Tibial artery (tissue), 4 donors: ENCODE measurements around the gene ATRN.

Experiments used
- DNase-seq, 2 donors: peaks; one replicate each; pipeline ENCODE4 v3.0.0-alpha.2; 2019
- H3K27ac ChIP-seq, 2 donors: fragments of 200-600 bp; sonication (generic) in 1 of 2; 1 replicate in 1 of 2; 2 replicates in 1 of 2; pipeline ENCODE4 v1.5.1; 2018 to 2019; ENCODE audit warnings: mild to moderate bottlenecking in 1 of 2
- H3K27me3 ChIP-seq, 2 donors: fragments of 200-600 bp; sonication (generic) in 1 of 2; one replicate each; pipeline versions ENCODE4 v1.5.1 to v1.6.0; 2016 to 2019
- H3K36me3 ChIP-seq, 3 donors: fragments of 200-600 bp; sonication (generic) in 2 of 3; one replicate each; pipeline ENCODE4 v1.5.1; 2016 to 2019; ENCODE audit warnings: mild to moderate bottlenecking in 2 of 3
- H3K4me1 ChIP-seq, 4 donors: fragments of 200-600 bp; sonication (generic) in 2 of 4; 1 replicate in 3 of 4; 2 replicates in 1 of 4; pipeline ENCODE4 v1.5.1; 2016 to 2019
- H3K4me3 ChIP-seq, 2 donors: fragments of 200-600 bp; sonication (generic) in 1 of 2; 1 replicate in 1 of 2; 2 replicates in 1 of 2; pipeline ENCODE4 v1.5.1; 2018 to 2019; ENCODE audit warnings: mild to moderate bottlenecking in 2 of 2
- H3K9me3 ChIP-seq, 3 donors: fragments of 200-600 bp; sonication (generic) in 1 of 3; one replicate each; pipeline ENCODE4 v1.5.1; 2016 to 2019
- CTCF ChIP-seq, 2 experiments: fragments of 200-600 bp in 1 of 2; fragments of 450-650 bp in 1 of 2; IDR thresholded peaks; one replicate each; pipeline ENCODE4 v1.5.1; 2017 to 2019; ENCODE audit warnings: antibody characterized with exemption in 2 of 2, mild to moderate bottlenecking in 1 of 2, moderate library complexity in 1 of 2
- intact Hi-C: fragments of 100-400 bp; cut with DNase I; formaldehyde crosslinking; loops from one replicate; pipeline ENCODE4 v1.15.0; 2023; ENCODE audit warnings: low total_unique reads

The ATRN gene

GRCh38 chr20:3658019-3658715 lies 187.3 kb downstream of the ATRN start:
- Histone ChIP-seq H3K27me3 (peaks cover 0 to 47% of the 10 kb centered on the region in 2 donors), H3K4me3 (no peak overlapping the region), H3K27ac (no peak overlapping the region), H3K4me1 (peaks cover 0 to 12% (median 4%) of the 10 kb centered on the region in 4 donors), H3K36me3 (no peaks in the 10 kb centered on the region), H3K9me3 (peaks cover 0 to 3% (median 0%) of the 10 kb centered on the region in 3 donors)
- no peak for TF ChIP-seq CTCF (IDR thresholded peaks at IDR 0.05)
- intact Hi-C loops, result no loop called here
- peak in 1 of 2 donors; percentile 47 for DNase-seq

- peaks cover 0 to 49% of the 10 kb centered on the region in 2 donors for H3K27me3 ChIP-seq
- H3K4me3 ChIP-seq, result no peak overlapping the region
- H3K9me3 ChIP-seq, result no peaks in the 10 kb centered on the region
- peaks cover 0 to 12% (median 4%) of the 10 kb centered on the region in 4 donors for H3K4me1 ChIP-seq
- TF ChIP-seq CTCF (IDR thresholded peaks at IDR 0.05), result no peak
- no peaks in the 10 kb centered on the region for H3K36me3 ChIP-seq
- peak in 1 of 2 donors; percentile 39 for DNase-seq
- intact Hi-C loops, result no loop called here
- no peak overlapping the region for H3K27ac ChIP-seq
Observed at GRCh38 chr20:3658716-3659491, 188.1 kb downstream of the ATRN start.

GRCh38 chr20:3659492-3660261 lies 188.9 kb downstream of the ATRN start:
- Histone ChIP-seq H3K36me3 (no peaks in the 10 kb centered on the region), H3K27me3 (peaks cover 0 to 49% of the 10 kb centered on the region in 2 donors), H3K4me3 (no peak overlapping the region), H3K4me1 (peaks cover 0 to 12% (median 4%) of the 10 kb centered on the region in 4 donors), H3K27ac (no peak overlapping the region), H3K9me3 (no peaks in the 10 kb centered on the region)
- intact Hi-C loops, result no loop called here
- no peak for TF ChIP-seq CTCF (IDR thresholded peaks at IDR 0.05)
- DNase-seq, result peak in 1 of 2 donors; percentile 52

- H3K27me3 ChIP-seq, result peaks cover 0 to 49% of the 10 kb centered on the region in 2 donors
- no peak for TF ChIP-seq CTCF (IDR thresholded peaks at IDR 0.05)
- DNase-seq, result peak; percentile 8 to 54
- H3K36me3 ChIP-seq, result no peaks in the 10 kb centered on the region
- no peak overlapping the region for H3K27ac ChIP-seq
- intact Hi-C loops, result no loop called here
- H3K9me3 ChIP-seq, result no peaks in the 10 kb centered on the region
- H3K4me3 ChIP-seq, result no peak overlapping the region
- H3K4me1 ChIP-seq, result peaks cover 0 to 12% (median 4%) of the 10 kb centered on the region in 4 donors
Observed at GRCh38 chr20:3660262-3661059, 189.6 kb downstream of the ATRN start.
